Measurements from ENCODE around the gene PACS2.

- TF ChIP-seq CTCF (conservative IDR thresholded peaks at IDR 0.05 in 1 of 2, IDR thresholded peaks at IDR 0.05 in 1 of 2; ENCODE audit: extremely low read depth in 1 of 2, insufficient read depth in 1 of 2, low read depth in 1 of 2, low read length in 2 of 2), result no peak
- TF ChIP-seq EZH2 (IDR thresholded peaks at IDR 0.05; ENCODE audit: borderline replicate concordance, low read length), result no peak
These were observed 128.3 kb downstream of the PACS2 start for GRCh38 chr14:105442834-105443233.
